Stimulated activated CD4-positive, alpha-beta T cell treated with anti-CD3 and anti-CD28 coated beads, Interleukin-2, amount 100 ng/mL, for 4 hours (primary cell): ENCODE data around the gene IQGAP1.
A peak's percentile ranks its signal among the peaks of the same experiment; 100 is the strongest.
"Not testable (repeated sequence)": the region's sequence is repeated elsewhere in the genome, so short reads cannot be mapped to it uniquely, and the experiment has no call there.

Experiments
- DNase-seq: peaks from one replicate; pipeline ENCODE4 v3.0.0-alpha.2; 2020; ENCODE audit warnings: low read depth

The IQGAP1 gene

DNA sequence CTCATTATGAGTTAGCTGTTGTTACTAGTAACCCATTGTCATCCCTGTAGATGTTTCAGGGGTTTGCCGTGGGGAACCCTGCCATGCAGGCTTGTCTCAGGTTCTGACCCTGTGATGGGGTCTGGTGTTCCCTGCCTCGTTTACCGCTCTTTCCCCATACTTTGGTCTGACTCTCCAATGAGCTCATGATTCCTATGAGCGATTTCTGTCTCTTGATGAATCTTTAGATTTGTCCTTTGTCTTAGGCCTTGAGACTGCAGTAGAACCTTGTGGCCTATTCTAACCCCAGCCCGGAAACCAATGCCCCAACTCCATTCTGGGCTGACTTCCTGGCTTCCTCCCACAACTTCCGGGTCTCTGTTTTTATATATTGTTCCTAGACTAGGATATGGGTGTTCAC, 11.3 kb upstream of the IQGAP1 start:
- peak; percentile 33 for DNase-seq

DNA sequence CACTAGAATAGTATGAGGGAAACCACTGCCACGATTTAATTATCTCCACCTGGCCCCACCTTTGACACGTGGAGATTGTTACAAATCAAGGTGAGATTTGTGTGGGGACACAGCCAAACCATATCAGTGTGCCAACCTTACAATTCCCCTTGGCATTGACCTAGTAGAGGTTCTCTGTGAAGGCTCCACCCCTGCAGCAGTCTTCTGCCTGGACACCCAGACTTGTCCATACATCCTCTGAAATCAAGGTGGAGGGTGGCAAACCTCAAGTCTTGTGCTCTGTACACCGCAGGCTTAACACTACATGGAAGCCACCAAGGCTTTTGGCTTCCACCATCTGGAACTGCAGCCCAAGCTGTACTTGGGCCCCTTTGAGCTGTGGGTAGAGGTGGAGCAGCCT, 8.8 kb upstream of the IQGAP1 start:
- DNase-seq, result no peak

DNA sequence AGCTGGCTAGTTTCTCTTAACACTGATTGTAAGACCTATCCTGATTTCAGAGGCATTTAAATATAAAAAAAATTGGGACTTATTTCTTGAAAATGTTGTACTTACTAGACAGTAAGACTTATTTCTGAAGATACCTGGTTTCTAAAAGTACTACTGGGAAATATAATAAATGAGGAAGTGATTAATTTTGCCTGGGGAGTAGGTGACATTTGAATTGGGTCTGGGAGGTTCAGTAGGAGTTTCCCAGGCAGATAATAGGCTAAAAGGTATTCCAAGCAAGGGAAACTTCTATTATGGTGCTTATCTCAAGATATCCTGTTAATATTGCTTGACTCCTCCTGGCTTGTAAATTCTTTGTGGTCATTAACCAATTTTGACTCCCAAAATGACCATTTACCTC, 6.5 kb upstream of the IQGAP1 start:
- no peak for DNase-seq

DNA sequence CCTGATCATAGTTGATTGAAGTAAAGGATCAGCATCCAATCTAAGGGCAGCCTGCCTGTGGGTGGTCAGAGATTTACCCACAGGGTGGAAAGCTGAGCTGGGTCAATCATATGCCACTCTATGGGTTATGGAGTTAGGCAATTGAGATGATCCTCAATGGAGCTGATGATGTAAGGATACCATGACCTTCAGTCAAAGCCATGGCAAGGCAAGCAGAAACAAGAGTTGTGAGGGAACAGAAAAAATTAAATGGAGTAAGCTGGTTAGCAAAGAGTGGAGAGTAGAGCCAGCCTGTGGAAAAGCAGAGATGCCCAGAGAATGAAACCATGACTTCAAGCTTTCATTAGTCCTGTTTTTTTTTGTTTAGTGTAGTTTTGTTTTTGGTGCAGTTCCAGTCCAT, 5.7 kb upstream of the IQGAP1 start:
- no peak for DNase-seq

DNA sequence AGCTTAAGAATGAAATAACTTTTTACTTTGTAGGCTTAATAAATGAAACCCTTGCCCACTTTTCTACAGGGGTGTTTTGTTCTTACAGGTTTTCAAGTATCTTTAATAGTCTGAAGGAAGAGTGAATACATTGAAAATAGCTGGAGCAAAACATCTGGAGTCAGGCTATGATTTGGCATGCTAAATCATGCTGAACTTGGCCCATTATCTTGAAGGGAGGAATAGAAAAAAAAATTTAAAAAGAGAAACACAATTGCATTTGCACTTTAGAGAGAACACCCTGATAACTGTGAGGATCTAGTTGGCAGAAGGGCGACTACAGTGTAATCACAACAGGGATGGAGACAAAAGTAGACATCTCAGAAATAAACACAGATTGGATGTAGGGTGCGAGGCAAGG, 1.8 kb upstream of the IQGAP1 start:
- no peak for DNase-seq

DNA sequence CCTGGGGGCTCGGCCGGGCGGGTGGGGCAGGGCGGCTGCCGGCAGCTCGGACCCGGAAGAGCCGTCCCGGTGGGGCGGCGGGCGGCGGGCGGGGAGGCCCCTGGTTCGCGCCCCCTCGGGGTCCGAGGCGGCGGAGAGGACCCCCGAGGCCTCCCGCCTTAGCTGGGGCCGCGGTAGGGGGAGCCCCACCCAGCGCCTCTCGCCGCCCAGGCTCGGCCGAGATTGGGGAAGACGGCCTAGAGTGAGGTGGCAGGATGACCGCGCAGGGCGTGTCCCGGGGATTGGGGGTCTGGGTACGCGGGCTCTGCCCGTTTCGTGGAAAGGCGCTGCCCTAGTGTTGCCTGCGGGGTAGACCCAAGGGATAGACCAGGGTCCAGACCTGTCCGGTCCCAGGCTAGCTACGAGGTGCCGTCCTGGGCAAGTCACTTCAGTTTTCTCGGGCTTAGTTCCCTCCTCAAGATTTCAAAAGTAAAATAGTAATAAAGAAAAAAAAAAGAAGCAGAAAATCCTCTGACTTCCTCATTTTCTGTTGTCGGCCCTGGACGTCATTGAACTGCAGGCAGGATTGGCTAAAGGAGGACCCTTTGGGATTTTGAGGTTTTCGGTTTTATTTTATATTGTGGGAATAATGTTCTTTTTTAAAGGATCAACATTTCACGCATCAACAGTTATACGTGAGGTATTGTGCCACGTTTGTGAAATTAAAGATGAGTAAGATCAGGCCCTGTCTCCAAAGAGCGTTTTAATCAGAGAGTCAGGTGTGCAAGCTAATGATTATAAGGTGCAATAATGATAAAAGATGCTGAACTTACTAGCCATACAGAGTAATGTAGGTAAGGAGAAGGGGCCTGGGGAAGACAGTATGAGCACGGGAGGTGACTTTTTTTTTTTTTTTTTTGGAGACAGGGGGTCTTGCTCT, 679 bp downstream of the IQGAP1 start:
- DNase-seq, result peak; percentile 19

DNA sequence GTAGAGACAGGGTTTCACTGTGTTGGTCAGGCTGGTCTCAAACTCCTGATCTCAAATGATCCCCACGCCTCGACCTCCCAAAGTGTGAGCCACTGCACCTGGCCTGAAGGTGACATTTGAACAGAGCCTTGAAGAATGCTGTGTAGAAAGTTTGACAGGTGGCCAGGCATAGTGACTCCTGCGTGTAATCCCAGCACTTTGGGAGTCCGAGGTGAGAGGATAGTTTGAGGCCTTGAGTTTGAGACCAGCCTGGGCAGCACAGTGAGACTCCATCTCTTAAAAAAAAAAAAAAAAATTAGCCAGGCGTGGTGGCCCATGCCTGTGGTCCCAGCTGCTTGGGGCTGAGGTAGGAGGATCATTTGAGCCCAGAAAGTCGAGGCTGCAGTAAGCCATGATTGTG, 1.5 kb downstream of the IQGAP1 start:
- no peak for DNase-seq

DNA sequence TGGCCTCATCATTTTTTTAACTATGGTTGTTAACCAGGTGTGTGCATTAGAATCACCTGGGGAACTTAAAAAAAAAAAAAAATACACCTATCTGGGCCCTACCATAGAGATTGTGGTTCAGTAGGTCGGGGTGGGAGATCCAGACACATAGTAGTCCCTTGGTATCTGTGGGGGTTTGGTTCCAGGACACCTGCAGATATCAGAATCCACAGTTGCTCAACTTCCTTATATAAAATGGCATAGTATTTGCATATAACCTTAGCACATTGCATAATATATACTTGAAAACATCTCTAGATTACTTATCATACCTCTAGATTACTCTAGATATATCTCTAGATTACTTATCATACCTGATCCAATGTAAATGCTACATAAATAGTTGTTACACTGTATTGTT, 5.0 kb downstream of the IQGAP1 start:
- DNase-seq, result no peak

DNA sequence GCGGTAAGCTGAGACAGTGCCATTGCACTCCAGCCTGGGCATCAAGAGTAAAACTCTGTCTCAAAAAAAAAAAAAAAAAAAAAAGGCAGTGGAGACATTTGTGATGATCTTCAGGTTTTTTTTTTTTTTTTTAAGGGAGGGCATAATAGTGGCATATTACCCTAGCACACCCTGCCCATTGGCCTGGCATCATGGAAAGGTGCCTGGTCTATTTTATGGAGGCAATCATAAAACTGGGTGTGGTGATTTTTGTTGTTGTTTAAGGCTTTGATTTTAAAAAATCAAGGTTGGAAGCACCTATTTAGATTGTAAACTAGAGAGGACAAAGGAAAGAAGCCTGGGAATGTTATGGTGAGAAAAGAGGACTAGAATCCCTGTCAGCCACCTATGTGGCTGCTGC, 6.0 kb downstream of the IQGAP1 start:
- DNase-seq, result no peak

DNA sequence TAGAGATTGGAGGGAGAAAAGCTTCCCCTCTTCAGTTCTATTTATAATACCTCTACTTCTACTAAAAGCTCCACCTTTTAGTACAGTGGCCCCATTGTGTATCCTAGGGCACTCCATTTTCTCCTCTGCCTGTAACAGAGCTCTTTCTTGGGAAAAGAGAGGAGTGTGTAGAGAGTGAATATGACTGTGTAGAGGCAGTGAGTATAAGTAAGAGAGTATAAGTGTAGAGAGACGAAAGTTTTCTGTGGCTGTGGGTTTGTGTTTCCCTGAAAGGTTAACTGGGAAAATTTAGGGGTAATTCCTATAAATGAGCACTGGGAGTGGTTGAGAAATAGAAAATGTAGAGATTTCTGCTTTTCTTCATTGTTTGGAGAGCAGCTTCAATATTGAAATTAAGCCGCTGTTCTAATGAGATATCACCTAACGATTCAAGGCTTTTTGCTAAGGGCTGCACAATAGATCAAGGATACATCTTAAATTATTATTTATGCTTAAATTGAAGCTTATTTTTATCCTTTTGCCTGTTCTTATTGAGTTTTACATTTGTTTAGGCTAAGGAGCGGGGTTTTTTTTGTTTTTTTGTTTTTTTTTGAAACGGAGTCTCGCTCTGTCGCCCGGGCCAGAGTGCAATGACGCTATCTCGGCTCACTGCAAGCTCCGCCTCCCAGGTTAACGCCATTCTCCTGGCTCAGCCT, 6.9 kb downstream of the IQGAP1 start:
- no peak for DNase-seq

DNA sequence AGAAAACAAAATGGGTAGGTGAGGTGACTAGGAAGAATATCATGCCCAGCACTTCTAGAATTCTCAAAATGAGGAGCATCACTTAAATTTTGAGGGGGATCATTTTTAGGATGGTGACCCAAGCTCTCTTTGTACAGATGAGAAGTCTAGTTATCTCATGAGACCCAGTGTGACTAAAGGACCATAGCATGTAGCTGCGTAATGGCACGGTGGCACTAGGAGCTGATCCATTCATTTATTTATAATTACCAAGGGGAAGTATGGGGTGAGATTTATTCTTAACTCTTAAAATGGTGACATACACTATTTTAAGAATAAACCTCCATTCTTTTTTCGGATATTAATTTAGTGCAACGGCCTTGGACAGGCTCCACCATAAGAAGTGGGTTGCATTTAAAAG, 8.3 kb downstream of the IQGAP1 start:
- no peak for DNase-seq

DNA sequence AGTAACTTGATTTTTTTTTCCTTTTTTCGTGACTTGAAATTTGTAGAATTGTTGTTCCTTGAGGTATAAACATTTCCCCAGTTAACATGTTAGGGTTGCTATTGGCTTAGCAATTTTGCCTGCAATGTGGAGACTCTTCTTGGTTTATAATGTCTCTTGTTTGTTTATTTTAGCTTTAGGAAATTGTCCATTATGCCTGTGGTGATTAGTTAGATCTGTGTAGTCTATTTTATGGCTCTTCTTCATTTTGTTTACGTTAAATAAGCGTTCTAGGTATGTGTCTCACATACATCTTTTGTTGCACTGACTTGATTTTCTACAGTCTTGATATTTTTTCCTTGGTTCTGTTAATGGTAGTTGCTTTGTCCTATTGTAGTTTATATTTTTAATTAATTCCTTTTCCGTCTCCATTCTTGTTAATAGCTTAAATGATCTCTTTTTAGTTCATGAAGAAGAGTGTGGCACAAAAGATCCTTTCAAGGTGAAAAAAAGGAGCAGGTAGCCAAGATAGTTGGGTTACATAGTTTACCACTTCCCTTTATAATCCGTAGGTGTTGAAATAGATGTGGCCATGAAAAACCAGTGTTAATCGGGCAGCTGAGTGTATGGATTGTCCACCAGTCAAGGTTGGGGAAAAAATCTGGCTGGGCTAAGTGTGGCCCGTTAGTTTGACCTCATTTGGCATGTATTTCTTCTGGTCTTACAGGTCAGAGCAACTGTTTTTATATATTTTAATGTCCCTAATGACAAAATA, 12.1 kb downstream of the IQGAP1 start:
- no peak for DNase-seq

DNA sequence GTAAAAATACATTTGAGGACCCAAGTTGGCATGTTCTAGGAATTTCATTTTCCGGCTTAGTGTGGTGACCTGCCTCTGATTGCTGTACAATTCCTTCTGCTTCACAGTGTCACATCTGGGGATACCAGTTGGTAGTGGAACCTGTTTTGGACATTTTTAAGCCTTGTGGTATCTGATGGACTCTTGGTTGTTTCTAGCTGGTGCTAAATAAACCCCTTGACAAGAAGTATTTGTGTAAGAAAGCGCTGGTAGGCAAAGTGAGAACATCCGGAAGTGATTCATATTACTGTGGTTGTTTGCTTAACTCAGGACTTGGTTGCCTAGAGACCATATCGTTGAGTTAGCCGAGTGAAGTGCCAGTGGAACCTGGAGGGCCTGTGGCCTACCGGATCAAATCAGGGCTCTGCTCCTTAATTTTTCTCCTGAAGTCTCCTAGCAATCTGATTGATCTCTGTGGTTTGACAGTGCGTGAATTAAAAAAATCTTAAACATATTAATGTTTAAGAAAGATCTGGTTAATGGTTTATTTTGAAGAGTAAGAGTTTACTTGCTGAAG, 12.8 kb downstream of the IQGAP1 start:
- peak; percentile 29 for DNase-seq

DNA sequence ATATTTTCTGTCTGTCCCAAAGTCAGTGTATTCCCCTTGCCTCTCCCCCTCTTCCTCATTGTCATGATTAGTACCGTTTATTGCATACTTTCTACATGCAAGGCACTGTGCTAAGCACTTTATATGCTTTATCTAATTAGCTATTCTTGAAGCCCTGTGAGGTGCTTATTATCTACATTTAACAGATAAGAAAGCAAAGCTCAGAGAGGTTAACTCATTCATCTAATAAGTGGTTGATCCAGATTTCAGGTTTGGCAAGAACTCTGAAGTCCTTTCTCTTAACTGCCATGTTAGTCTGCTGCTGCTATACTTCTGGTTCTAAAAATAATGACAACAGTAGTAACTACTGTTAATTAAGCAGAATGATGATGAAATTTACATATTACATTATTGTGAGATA, 13.5 kb downstream of the IQGAP1 start:
- no peak for DNase-seq

DNA sequence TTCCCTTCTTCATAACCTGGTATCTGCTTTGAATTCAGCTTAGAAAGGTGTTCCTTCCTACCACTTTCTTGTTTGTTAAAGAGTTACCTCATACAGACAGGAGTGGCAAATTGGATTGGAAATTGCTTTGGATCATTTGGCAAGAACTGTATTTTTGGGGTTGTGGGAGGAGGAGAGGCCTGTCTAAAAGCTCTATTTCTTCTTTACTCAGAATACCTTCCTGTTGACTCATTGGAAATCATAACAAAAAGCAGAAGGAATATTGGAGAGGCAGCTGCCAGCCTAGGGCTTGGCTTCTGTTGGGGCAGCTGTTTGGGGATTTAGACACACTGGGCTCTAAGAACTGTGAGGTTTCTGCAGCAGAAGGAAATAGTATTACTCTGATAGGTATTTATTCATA, 14.2 kb downstream of the IQGAP1 start:
- no peak for DNase-seq

DNA sequence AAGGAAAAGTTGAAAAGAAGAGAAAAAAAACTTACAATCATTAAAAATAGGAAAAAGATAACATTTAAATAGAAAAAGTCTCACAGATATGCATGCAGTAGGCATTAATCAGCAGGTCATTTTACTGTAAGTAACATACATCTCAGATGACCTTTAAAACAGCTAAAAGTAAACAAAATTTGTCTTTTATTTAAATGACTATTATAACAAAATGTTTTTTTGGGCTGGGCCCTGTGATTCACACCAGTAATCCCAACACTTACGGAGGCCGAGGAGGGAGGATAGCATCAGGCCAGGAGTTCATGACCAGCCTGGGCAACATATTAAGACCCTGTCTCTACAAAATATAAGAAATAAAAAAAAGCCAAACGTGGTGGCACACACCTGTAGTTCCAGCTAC, 14.7 kb downstream of the IQGAP1 start:
- DNase-seq, result no peak

DNA sequence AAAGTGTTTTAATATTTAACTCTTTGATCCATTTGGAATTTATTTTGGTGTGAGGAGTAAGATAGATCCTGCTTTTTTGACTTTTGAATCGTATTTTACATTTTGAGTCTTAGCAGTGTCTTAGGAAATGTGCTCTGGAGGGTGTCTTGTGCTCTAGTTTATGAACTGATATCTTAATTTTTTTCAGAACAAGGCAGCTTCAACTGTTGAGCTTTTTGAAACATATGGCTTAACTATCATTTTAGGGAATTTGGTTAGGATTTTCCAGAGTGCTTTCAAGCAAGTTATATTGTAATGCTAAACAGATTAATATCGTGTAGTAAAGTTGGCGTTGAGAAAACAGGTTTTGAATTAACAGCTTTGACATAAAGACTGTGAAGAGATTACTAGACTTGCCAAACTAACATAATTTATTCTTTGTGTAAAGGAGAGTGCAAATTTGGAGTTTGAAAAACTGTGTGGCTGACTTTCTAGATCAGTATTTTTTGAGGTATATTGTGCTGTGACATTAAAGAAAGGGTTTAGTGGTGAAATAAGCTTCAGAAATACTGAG, 17.1 kb downstream of the IQGAP1 start:
- DNase-seq, result no peak

DNA sequence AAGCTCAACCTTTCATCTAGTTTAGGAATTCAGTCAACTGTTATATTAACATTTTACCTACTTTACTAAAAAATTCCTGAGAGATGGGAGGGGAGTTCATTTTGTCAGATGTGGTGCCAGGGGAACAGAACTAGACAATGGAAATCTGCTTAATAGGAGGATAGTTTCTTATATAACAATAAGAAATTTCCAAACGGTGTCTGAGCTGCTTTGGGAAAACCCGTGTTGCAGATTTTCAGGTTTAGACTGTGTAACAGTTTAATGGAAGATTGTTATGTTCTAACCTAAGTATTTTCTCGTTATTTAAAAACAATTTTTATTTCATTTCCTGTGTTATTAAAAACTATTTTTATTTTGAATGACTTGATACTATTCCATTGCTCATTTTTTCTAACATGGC, 19.3 kb downstream of the IQGAP1 start:
- no peak for DNase-seq

DNA sequence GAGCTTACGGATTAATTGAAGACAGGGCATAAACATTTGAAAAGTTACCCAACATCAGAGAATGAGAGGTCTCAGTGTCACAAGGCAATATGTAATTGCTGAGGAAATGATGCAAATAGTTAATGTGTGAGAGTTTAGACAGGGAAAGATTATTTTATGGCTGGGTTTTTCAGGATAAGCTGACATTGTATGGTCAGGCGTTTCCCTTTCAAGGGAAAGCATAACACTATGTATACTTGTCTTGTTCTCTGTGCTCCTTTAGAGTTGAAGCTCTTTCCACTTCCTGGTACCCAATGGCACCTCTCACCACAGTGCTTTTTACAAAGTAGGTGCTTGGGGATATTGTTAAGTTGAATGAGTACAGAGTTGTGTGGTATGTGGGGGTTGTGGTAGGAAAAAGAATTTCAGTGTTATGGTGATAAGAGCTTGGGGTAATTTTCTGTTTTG, 19.9 kb downstream of the IQGAP1 start:
- no peak for DNase-seq

DNA sequence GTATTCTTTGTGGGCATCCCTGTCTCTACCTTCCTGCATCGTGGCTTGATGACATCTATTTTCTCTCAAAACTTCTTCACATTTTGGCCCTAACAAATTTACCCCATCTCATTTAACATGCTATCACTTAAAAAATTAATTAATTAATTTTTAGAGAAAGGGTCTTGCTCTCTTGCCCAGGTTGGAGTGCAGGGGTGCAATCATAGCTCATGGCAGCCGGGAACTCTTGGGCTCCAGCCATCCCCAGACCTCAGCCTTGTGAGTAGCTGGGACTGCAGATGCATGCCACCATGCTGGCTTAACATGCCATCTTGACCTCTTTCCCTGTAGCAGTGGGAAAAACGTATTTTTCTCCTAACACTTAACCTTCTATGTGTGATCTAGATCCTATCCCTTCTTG, 20.6 kb downstream of the IQGAP1 start:
- DNase-seq, result no peak

DNA sequence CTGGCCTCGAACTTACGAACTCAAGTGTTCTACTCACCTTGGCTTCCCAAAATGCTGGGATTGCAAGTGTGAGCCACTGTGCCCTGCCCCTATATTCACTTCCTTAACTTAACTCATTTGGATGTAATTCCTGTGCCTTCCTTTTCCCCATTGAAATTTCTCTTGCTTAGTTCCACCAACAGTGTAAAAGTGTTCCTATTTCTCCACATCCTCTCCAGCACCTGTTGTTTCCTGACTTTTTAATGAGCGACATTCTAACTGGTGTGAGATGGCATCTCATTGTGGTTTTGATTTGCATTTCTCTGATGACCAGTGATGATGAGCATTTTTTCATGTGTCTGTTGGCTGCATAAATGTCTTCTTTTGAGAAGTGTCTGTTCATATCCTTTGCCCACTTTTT, 21.5 kb downstream of the IQGAP1 start:
- not testable (repeated sequence) for DNase-seq

DNA sequence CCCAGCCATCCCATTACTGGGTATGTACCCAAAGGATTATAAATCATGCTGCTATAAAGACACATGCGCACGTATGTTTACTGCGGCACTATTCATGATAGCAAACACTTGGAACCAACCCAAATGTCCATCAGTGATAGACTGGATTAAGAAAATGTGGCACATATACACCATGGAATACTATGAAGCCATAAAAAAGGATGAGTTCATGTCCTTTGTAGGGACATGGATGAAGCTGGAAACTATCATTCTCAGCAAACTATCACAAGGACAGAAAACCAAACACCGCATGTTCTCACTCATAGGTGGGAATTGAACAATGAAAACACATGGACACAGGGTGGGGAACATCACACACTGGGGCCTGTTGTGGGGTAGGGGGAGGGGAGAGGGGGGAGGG, 22.3 kb downstream of the IQGAP1 start:
- not testable (repeated sequence) for DNase-seq
